8988T (cell line): Measurements from ENCODE around the gene SLC35F4.
A peak's percentile ranks its signal among the peaks of the same experiment; 100 is the strongest.

Source experiments
- DNase-seq: peaks from one replicate; pipeline ENCODE4 v3.0.0; 2011

SLC35F4 gene

DNA sequence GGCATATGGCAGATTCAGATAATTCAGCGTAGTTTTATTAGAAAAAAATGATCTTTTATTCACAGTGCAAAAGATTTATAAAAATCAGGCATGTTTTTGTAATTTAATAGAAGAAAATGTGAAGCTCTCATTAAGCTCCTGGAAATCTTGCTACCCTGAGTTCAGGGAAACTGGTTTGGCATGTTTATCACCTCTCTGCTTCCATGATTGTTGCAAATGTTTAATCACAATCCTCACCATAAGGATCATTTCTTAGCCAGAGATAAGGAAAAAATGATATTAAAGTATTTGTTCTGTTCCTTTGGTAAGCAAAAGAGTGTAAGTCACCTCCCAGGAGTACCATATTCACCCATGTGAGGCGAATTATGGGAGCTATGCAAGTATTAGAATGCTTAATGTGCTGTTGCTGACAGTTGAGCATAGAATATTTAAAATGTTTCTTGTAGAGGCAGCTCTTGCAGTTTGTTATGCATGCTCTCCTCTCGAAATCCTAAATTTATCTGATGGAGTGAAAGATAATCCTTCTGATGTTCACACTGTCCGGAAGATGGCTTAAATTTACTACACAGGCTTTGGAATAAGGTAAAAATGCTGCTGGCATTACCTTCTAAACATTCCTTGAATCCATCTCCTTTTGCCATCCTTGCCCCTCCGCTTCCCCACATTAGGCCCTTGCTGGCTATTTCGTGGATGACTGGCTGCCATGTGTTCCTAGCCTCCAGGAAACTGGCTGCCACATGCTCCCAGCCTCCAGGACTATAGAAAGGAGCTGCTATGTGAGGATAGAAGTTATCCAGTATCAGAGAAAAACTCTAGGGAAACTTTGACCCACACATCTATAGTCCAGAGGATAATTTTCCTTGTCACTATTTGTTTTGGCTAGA lies 256.5 kb downstream of the SLC35F4 start:
- DNase-seq: no peak

DNA sequence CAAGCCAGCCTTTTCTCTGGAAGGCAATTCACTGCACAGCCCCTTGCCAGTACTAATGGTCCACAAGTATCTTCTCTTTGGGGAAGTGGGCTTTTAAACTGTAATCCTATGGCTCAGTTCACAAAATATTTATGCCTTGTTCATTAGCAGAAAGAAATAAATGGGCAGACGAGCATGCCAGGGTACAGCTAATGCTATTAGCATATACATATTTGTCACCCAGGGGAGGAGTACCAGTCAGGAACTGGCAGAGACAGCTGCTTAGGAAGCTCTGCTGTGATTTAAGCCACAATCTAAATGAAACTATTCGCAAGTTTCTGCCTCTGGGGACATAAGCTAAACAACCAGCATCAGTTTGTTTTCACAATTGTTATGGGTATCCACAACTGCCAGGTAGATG lies 258.8 kb downstream of the SLC35F4 start:
- no peak for DNase-seq

DNA sequence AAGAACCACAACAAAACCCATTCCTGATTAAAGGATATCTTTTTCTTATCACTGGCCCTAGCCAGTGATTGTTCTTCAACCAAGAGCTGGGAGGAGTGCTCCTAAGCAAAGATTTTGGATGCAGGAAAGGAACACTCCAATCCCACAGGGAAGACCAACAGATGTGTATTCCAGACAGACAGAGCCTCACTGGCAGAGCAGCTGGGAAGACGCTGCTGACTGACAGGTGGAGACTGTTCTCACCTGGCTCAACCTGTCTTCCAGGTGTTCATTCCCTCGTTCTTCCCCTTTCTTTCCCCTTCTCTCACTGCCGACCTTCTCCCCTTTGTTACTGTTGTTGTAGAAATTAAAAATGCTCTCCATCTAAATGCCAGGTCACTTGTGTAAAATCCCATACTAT lies 282.5 kb downstream of the SLC35F4 start:
- no peak for DNase-seq

DNA sequence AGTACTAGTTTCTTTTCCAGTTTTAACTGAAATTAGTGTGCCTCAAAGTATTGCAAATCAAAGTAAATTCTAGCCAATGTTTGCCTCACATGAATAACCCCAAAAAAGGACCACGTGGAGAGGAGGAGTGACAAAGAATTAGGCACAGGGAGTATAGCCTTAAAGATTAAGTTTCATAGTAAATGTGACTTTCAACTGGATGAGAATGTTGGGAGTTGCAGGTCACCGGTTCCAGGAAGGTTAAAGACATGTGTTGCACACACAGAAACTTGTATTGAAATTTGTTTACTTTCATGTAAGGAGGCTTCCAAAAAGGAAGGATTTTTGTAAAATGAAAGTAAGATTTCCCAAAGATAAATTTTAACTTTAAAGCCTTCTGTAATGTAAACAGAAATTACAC lies 283.1 kb downstream of the SLC35F4 start:
- DNase-seq: no peak

DNA sequence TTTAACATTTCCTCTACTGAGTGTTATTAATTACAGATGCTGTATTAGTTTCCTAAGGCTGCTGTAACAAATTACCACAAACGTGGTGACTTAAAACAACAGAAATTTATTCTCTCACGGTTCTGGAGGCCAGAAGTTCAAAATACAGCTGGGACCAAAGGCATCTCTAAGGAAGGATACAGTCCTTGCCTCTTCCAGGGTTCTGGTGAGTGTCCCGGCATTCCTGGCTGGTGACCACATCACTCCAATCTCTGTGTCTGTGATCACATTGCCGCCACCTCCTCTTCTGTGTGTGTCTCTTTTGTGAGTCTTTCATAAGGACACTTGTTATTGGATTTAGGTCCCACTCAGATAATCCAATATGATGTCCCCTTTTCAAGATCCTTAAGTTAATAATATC lies 287.1 kb downstream of the SLC35F4 start:
- no peak for DNase-seq

DNA sequence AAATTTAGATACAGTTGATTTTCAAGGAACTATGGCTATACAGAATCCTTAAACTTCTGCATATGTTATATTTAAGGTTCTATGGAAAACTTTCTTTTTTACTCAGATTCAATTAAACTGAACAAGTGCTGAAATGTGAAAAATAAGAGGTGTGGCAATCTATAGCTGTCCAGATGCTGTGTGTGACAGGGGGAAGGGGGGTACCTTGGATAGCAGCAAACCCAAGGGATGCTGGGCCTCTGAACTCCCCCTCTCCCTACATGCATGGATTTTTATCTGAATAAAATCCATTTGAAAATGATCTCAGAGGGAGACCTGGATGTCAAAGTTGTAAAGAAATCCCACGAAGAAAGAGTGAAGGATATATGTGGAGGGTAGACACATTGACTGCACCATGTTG lies 289.4 kb downstream of the SLC35F4 start:
- DNase-seq: no peak

DNA sequence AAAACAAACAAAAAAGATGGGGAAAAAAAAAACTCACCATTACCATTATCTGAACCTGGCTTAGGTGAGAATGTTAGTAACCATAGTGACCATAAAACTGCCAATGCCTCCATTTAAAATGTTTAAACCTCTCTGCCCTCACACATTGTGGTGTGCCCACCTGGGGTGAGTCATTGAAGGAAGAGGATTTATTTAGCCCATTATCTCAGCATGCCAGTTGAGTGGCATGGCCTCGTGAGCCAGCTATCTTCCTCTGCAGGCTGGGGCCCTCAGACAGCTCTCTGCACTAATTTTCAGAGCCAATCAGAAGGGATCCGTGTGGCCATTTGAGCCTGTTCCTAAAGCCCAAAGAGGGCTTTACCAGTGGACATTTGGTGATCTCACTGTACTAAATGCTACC lies 290.4 kb downstream of the SLC35F4 start:
- no peak for DNase-seq

DNA sequence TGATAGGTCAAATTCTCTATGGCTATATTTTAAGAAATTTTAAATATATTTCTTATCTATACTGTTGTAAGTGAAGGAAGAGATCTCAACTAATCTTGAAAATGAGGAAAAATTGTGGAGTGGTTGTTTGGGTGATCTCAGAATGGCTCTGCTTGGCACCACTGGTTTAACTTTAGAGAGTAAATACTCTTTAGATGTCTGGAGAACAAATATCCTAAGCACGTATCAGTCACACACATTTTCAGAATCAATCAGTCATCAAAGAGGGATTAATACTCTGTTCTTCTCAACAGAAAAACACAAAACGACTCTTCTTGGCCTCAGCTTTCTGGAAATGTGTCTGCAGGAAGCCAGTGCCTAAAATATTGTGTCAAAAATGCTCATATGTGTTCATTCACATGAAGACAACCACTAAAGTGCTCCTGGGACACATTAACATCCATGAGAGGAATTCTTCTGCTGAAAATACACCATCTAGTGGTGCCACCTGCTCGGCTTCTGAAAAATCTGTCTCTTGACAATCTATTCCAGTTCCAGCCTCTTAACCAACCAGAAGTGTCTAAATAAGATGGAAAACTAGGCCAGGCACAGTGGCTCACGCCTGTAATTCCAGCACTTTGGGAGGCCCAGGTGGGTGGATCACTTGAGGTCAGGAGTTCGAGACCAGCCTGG lies 291.1 kb downstream of the SLC35F4 start:
- DNase-seq: no peak

DNA sequence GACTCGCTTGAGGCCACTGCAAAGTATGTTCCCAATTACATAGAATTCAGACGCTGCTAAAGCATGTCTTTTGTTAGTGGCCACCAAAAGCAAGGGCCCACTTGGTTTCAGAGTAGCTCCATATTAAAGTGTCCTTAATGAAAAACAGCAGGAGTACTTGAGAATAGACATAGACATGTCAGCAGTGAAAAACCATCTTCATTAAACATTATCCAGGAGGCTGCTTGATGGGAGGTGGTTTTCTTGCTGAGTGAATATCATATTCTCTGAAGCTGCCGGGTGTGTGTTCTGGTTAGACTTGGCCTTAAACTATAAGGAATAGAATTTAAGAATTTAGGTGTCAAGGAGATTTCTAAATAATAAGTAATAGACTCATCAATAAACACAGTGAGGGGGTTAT lies 292.7 kb downstream of the SLC35F4 start:
- no peak for DNase-seq

DNA sequence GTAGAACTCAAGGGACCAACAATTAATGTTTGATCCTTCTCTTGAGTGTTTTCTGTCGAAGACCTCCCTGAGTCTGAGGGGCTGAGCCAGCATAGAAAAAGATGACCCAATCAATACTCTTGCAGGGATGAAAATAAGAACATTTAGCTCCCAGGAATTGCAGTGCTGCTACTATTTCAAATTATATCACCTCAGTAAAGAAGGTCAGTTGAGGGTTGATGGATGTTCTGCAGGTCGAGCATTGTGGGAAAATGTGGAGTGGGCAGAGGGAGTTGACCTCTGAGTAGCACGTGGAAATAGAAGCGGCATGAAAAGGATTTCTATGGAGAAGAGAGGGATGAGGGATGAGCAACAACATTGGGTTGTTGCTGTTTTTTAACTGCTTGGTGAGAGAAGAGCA lies 297.3 kb downstream of the SLC35F4 start:
- no peak for DNase-seq

DNA sequence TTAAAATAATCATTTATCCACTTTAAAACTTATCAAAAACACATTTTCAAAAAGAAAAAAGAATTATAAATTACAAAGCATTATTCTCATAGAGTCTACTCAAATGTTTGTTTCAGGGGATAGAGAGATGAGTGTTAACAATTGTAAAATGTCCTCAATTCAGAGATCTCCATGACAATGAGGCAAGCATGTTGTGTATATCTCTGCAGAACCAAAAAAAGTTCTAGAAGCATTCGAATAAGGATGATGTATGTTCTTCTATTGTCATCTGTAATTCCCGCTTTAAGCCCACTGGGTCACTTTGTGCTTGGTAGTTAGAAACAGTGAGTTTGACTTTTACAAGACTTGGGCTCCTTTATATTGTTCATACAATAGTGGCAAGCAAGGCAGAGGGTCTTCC lies 298.7 kb downstream of the SLC35F4 start:
- no peak for DNase-seq

DNA sequence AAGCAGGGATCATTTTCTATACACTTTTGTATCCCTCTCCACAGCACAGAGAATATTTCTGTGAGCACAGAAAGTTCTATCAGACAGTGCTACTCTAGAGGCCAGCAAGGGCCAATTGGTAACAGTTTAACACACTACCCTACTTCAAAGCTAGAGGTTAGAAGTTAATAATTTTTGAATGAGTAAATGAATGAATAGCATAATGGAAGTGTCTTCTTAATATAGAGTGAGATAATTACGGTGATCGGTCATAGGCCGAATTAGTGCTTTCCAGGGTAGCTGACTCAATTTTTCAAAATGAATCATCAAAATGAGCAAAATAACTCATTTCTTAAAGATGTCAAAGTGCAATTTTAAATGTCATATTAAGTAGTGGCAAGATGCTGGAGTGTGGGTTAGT lies 305.2 kb downstream of the SLC35F4 start:
- DNase-seq: no peak

DNA sequence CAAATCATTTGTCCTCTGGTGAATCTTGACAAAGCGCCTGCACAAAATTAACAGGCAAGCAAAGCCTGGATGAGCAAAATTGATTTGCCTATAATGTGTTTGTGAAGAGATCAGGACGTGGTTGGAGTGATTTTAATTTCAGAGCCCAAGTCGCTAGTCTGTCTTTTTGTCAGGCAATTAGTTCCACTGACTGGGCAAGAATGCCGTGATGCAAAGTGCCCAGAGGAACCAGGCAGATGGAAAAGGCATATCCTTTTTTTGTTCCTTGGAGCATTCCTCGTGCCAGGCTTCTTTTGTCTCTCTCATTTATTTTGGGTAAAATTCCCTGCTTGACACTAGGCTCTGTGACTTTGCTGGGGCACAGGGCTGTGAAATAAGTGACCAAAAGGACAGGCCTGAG lies 306.3 kb downstream of the SLC35F4 start:
- DNase-seq: no peak

DNA sequence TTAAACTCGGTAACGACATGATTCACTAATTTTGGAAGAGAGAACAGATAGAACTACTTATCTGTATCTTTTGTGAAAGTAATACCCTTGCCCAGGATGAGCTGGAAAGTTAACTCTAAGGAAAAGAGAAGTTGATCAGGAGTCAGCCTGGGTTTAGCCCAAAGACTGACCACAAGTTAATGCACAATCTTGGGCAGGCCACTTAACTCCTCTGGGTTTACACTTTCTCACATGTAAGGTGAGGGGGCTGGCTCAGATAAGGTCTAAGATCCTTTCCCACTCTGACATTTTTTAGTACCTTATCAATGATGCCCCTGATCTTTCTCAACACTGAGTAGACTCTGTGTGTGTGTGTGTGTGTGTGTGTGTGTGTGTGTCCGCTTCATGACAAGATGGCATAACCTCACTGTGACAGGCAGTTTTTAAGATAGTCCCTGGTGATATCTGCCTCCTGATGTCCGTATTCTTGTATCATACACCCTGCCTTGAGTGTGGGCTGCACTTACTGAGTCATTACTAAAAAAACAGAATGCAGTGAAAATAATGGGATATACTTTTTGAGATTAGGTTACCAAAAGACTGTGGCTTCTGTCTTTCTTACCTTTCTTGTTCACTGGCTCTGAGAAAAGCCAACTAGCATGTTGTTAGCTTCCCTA lies 316.0 kb downstream of the SLC35F4 start:
- no peak for DNase-seq

DNA sequence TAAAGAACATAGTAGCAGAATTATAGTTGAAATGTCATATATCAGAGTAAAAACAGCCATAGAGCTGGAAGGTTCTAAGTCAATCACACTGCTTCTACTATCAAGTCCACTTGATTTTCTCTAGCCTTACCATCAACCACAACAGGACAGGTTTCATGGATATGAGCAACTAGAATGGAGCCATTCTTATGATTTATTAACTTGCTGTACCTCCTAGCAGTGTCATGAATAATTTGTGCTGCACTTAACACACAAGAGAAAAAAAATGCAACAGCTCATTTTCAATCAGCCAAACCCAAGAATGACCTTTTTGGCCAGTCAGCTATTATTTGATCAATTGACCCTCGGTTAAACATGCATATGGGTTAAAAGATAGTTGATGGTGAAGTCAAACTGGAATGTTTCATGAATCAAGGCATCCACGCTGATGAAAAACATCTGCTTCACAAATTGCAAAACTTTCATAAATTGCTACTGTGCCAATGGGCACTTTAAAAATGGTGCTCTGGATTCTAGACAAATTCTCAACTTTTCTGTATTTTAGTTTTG lies 316.8 kb downstream of the SLC35F4 start:
- no peak for DNase-seq

DNA sequence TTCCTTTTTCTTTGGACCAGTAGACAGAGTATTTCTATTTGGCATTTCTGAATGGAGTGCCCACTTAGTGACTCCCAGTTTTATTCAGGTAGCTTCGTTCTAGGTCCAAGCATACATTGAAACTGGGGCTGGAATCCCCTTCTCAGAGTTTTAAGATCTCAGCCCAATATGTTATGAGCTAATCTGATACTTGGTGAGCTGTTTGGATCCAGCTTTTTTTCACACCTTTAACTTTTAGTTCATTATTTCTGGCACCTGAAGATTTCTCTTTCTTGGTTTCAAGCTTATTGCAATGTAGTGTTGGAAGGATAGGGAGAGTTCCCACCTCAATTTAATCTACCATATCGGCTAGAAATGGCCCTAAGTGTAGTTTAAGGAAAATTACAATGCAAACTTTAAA lies 318.8 kb downstream of the SLC35F4 start:
- DNase-seq: no peak

DNA sequence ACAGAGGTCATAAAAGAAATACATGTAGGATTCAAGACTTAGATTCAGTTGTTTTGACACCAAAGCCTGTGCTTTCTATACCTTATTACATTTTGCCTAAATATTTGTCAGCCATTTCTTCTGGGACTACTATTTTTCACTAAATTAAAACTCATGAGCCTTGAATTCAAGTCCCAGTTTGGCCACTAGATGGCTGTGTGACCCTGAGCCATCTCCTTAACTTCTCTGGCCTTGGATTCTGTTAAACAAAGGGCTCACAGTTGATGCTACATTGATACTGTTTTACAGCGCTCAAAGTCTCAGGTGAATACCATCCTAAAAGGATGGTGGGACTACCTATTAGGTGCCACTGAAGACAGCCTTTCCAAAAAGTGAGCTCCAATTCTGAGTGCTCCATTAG lies 332.7 kb downstream of the SLC35F4 start:
- peak; percentile 7 for DNase-seq

DNA sequence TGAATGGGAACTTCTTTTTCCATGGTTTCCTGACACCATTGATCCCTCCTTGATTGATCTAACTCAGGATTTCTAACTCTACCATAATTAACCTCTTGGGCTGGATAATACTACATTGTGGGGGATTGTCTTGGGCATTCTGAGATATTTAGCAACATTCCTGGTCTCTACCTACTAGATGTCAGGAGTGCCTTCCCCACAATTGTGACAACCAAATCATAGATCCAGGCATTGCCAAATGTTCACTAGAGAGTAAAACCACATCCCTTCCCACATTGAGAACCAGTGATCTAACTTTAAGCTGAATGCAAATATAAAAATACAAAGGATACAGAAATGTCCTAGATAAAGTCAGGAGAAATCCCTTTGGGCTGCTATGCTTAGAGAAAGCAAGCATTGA lies 335.3 kb downstream of the SLC35F4 start:
- no peak for DNase-seq

DNA sequence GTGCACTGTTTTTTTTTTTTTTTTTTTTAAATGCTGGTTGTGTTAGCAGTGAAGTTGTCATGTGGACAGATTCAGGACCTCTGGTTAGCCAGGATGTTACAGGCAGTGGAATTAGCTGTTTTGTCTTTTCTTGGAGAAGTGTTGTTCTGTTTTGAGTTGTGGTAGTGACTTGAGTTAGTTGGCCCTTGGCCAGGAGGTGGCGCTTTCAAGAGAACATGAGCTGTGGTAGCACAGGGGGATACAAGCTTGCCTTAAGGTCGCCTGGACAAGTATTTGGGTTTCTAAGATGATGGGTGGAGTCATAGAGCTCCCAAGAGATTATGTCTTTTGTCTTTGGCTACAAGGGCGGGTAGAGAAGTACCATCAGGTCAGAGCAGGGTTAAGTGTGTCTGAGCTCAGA lies 338.9 kb downstream of the SLC35F4 start:
- DNase-seq: no peak

DNA sequence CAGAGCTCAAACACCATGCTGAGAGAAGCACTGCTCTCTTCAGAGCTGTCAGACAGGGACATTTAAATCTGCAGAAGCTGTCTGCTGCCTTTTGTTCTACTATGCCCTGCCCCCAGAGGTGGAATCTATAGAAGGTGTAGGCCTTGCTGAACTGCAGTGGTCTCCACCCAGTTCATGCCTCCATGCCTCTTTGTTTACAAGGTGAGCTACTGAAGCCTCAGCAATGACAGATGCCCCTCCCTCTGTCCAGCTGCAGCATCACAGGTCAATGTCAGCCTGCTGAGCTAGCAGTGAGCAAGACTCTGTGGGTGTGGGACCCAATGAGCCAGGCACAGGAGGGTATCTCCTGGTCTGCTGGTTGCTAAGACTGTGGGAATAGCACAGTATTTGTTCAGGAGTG lies 346.8 kb downstream of the SLC35F4 start:
- DNase-seq: no peak
